Adipose tissue (tissue), 3 donors: ENCODE data around the gene RIMBP2. TPM values are rescaled to one million over a fixed set of nuclear protein-coding genes. Genes with fewer than 3 reads are reported as not detected.
"Not testable (repeated sequence)": the region's sequence is repeated elsewhere in the genome, so short reads cannot be mapped to it uniquely, and the experiment has no call there.

Experiments
- H3K27ac ChIP-seq: one replicate; pipeline ENCODE4 v1.5.1; 2013; ENCODE audit warnings: low read depth, low read length
- WGBS, 3 donors: extraction: QIAGEN DNeasy Blood & Tissue Kit; methylation state at CpG; one replicate each; pipeline ENCODE4 v1.1.7; 2013; 5-methylcytosine and 5-hydroxymethylcytosine counted together
- polyA plus RNA-seq, 3 donors: library from polyadenylated mRNA; stranded (reverse); fragments of 200-250 nt; gene quantifications; one replicate each; pipeline ENCODE4 v1.2.3, GENCODE V29; 2013
- donor health status: healthy with polysubstance abuse.
- donor health status: Bipolar disorder and iron deficiency.
- donor health status: healthy.

The RIMBP2 gene
- polyA plus RNA-seq, 3 donors = 0.49 to 1.7 (median 1.1) TPM

GRCh38 chr12:130647814-130648213 is 68.3 kb downstream of the RIMBP2 start:
- WGBS, 3 donors = 75 to 84% (median 80%) methylated on average over 13 of the region's 13 CpGs
- H3K27ac ChIP-seq = no peak overlapping the region

- 77 to 85% (median 82%) methylated on average over 16 of the region's 16 CpGs for WGBS, 3 donors
Measured at GRCh38 chr12:130646716-130647370, 69.3 kb downstream of the RIMBP2 start.

GRCh38 chr12:130646191-130646590 is 69.9 kb downstream of the RIMBP2 start:
- not testable (repeated sequence) for H3K27ac ChIP-seq
- 66 to 79% (median 72%) methylated on average over 4 of the region's 4 CpGs for WGBS, 3 donors

More at GRCh38 chr12:130646716-130647370, 69.3 kb downstream of the RIMBP2 start:
- no peak overlapping the region for H3K27ac ChIP-seq

DNA sequence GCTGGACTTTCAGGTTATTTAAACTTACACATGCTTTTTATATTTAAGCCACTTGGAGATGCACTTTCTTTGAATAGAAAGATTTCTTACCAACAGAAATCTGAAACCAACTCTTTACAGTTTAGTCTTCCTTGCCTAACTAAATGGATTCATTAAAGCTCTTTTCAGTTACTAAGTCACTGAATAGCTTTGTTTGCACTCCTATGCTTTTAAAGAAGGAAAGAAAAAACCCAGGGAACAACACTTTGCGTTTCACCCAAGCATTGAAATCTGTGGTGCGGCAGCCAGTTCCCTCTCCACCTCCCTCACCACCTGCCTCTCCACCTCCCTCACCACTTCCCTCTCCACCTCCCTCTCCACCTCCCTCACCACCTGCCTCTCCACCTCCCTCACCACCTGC is 70.3 kb downstream of the RIMBP2 start:
- no peak overlapping the region for H3K27ac ChIP-seq
- 44 to 59% (median 44%) methylated on average over 2 of the region's 2 CpGs for WGBS, 3 donors

DNA sequence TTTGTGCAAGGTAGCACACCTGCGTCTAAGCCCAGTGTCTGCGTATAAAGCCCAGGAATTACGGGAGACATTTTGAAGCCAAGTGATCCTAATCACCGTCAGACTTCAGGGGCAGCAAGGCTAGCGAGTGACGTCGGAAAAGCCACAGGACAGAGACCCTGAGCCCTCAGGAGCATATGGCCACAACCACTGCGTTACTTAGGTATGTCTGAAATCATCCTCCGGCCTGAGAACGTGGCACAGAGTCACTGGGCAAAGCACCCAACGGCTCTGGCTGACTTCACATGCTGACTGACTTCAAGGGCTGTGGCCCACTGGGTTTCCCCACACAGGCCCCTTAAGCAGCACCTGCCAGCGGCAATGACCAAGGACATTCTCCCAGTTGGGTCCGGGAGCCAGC is 71.5 kb downstream of the RIMBP2 start:
- WGBS, 3 donors = 79 to 90% (median 86%) methylated on average over 13 of the region's 13 CpGs
- no peak overlapping the region for H3K27ac ChIP-seq

- no peak overlapping the region for H3K27ac ChIP-seq
- WGBS, 3 donors = 74 to 77% (median 76%) methylated on average over 12 of the region's 12 CpGs
Measured at GRCh38 chr12:130644146-130644545, 72.0 kb downstream of the RIMBP2 start.

DNA sequence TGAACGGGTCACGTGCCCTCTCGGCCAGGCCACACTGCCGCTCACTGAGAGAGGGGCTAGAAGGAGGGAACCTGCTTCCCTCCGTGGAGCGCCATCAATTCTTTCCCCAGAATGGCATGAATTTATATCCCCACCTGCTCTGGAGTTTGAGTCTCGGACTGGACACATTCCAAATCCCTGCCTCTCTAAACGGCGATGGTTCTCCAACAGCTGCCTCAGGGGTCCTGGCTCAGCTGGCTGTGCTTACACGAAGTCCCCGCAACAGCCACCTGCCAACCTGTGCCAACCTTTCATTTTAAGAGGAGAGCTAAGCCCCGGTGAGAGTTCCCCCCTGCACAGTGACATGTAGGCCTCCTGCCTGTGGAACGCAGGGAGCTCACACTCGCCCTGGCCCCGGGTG is 73.2 kb downstream of the RIMBP2 start:
- WGBS, 3 donors = 81 to 85% (median 82%) methylated on average over 15 of the region's 15 CpGs
- no peak overlapping the region for H3K27ac ChIP-seq

GRCh38 chr12:130641533-130642184 is 74.4 kb downstream of the RIMBP2 start:
- H3K27ac ChIP-seq = no peak overlapping the region
- 79 to 89% (median 88%) methylated on average over 14 of the region's 14 CpGs for WGBS, 3 donors

DNA sequence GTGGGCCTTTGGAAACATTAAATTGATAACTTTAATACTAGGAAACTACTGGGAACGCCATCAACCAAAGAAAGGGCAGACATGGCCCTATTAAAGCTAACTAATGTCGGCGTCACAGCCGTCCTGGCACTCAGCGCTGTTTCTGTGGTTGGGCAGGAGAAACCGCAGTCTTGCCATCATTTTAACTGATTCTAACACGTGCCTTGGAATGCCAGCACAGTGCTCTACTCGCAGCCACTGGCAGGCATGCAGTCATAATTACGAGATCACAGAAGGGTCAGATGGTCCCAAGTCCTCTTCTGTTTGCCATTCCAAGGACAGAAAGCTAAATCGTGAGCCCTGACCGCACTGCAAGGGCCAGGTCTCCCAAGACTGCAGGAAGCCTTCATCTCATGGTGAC is 75.2 kb downstream of the RIMBP2 start:
- 74 to 89% (median 82%) methylated on average over 11 of the region's 11 CpGs for WGBS, 3 donors
- no peak overlapping the region for H3K27ac ChIP-seq

- WGBS, 3 donors = 81 to 87% (median 87%) methylated on average over 11 of the region's 11 CpGs
- no peak overlapping the region for H3K27ac ChIP-seq
Measured at GRCh38 chr12:130640496-130640895, 75.6 kb downstream of the RIMBP2 start.

GRCh38 chr12:130639476-130640424 is 76.3 kb downstream of the RIMBP2 start:
- 53 to 62% (median 61%) methylated on average over 18 of the region's 18 CpGs for WGBS, 3 donors
- no peak overlapping the region for H3K27ac ChIP-seq

- 84 to 88% (median 88%) methylated on average over 5 of the region's 5 CpGs for WGBS, 3 donors
- H3K27ac ChIP-seq = no peak overlapping the region
Measured at GRCh38 chr12:130636370-130636769, 79.7 kb downstream of the RIMBP2 start.

DNA sequence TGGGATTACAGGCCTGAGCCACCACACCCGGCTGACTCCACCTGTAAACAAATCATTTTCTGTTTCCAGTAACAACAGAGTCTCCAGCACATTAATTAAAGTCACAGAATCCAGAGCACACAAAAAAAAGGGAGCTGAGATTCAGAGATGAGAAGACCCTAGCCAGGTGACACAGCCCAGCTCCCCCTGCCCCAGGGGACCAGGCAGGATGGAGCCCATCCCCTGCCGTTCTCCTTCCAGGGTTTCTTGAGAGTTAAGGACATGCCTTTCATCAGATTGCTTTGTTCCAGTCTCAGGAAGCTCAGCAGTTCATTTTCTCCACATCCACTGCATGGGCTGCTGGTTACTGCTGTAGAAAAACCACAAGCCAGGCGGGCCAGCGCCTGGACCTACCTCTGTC is 81.2 kb downstream of the RIMBP2 start:
- H3K27ac ChIP-seq = no peak overlapping the region
- WGBS, 3 donors = 56 to 62% (median 61%) methylated on average over 4 of the region's 4 CpGs

DNA sequence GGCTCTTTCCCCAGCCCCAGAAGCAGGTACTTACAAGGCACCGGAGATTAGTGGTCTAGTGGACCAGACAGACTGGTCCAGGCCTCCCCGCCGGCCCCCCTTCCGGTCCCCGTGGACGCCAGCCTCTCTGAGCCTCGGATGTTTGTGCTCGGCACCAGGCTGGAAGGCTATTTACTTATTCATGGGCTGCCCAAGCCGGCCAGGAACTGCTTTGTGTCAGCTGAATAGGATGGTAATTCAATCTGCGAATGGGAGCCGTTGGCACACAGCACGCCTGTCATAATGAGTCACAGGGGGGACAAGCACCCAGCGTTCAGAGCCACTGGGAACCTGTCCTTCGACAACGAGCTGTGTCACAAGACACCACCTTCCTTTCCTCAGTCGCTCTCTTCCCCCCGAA is 82.3 kb downstream of the RIMBP2 start:
- H3K27ac ChIP-seq = no peak overlapping the region
- 2 to 12% (median 11%) methylated on average over 17 of the region's 17 CpGs for WGBS, 3 donors

- H3K27ac ChIP-seq = no peak overlapping the region
- WGBS, 3 donors = 16 to 64% (median 44%) methylated on average over 5 of the region's 5 CpGs
Measured at GRCh38 chr12:130632642-130633041, 83.5 kb downstream of the RIMBP2 start.

GRCh38 chr12:130628304-130628703 is 87.8 kb downstream of the RIMBP2 start:
- 83 to 85% (median 84%) methylated on average over 5 of the region's 5 CpGs for WGBS, 3 donors
- no peak overlapping the region for H3K27ac ChIP-seq

DNA sequence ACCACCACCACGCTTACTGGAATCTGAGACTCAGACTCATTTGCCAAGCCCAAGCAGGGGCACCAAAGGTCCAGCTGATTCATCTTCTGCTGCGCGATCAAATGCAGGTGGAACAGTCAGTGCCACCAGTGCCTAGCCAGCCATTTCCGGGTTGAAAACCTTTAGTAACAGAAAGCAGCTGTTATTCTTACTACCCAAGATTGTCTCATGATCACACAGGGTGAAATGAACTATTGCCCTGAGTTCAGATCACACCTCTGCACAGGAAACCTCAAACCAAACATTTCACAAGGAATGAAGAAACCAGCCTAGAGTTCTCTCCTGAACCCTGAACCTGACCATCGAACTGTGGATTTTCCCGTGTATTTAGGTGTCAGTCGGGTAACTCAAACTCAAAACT is 88.9 kb downstream of the RIMBP2 start:
- 87 to 93% (median 91%) methylated on average over 7 of the region's 7 CpGs for WGBS, 3 donors
- no peak overlapping the region for H3K27ac ChIP-seq

DNA sequence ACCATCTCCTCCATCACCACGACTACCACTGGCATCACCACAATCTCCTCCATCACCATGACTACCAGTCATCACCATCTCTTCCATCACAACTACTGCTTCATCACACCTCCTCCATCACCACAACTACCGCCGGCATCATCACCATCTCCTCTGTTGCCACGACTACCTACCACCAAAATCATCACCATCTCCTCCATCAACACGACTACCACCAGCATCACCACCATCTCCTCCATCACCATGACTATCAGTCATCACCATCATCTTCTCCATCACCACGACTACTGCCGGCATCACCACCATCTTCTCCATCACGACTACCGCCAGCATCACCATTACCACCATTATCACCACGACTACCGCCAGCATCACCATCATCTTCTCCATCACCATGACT is 89.5 kb downstream of the RIMBP2 start:
- H3K27ac ChIP-seq = no peak overlapping the region
- WGBS, 3 donors = 72 to 81% (median 76%) methylated on average over 11 of the region's 11 CpGs

GRCh38 chr12:130625201-130625600 is 90.9 kb downstream of the RIMBP2 start:
- WGBS, 3 donors = 38 to 56% (median 42%) methylated on average over 5 of the region's 5 CpGs
- H3K27ac ChIP-seq = no peak overlapping the region
